Trophoblast cell (in vitro differentiated cells and primary cell): ENCODE data around the gene IKZF5.
A peak's percentile ranks its signal among the peaks of the same experiment; 100 is the strongest.

Experiments
- DNase-seq, 2 donors: peaks; one replicate each; pipeline ENCODE4 v3.0.0-alpha.2; 2016
- H2AFZ ChIP-seq: 2 replicates; pipeline ENCODE4 v1.6.1; 2013; ENCODE audit warnings: low read length, moderate library complexity, mild to moderate bottlenecking; ENCODE audit not compliant: insufficient read depth, poor library complexity
- H2AK5ac ChIP-seq: 2 replicates; pipeline ENCODE4 v1.6.1; 2013; ENCODE audit warnings: mild to moderate bottlenecking, low read length
- H2BK120ac ChIP-seq: 2 replicates; pipeline ENCODE4 v1.6.1; 2013; ENCODE audit warnings: low read length, mild to moderate bottlenecking, moderate library complexity; ENCODE audit not compliant: insufficient read depth, poor library complexity
- H2BK12ac ChIP-seq: 2 replicates; pipeline ENCODE4 v1.6.1; 2013; ENCODE audit warnings: mild to moderate bottlenecking, low read length, moderate library complexity
- H2BK5ac ChIP-seq: 2 replicates; pipeline ENCODE4 v1.6.1; 2013; ENCODE audit warnings: low read length, low read depth, moderate library complexity, mild to moderate bottlenecking; ENCODE audit not compliant: poor library complexity
- H3K14ac ChIP-seq: 2 replicates; pipeline ENCODE4 v1.6.1; 2013; ENCODE audit warnings: mild to moderate bottlenecking, low read length
- H3K18ac ChIP-seq: 2 replicates; pipeline ENCODE4 v1.6.1; 2013; ENCODE audit warnings: mild to moderate bottlenecking, low read length
- H3K23ac ChIP-seq: 2 replicates; pipeline ENCODE4 v1.6.1; 2013; ENCODE audit warnings: low read length
- H3K27ac ChIP-seq: 2 replicates; pipeline ENCODE4 v1.5.1; 2013; ENCODE audit warnings: low read depth, mild to moderate bottlenecking, inconsistent platforms, low read length, moderate library complexity
- H3K27me3 ChIP-seq: 2 replicates; pipeline ENCODE4 v1.6.1; 2013; ENCODE audit warnings: inconsistent platforms, mild to moderate bottlenecking, low read length, moderate library complexity; ENCODE audit not compliant: insufficient read depth
- H3K36me3 ChIP-seq, 2 experiments: 1 replicate in 1 of 2; 2 replicates in 1 of 2; pipeline ENCODE4 v1.6.1; 2013; ENCODE audit warnings: low read length in 2 of 2, mild to moderate bottlenecking in 2 of 2, moderate library complexity in 1 of 2; ENCODE audit not compliant: insufficient read depth in 2 of 2, control insufficient read depth in 1 of 2
- H3K4ac ChIP-seq: 2 replicates; pipeline ENCODE4 v1.6.1; 2013; ENCODE audit warnings: low read depth, mild to moderate bottlenecking, low read length, moderate library complexity
- H3K4me1 ChIP-seq, 2 experiments: 1 replicate in 1 of 2; 2 replicates in 1 of 2; pipeline ENCODE4 v1.6.1; 2013; ENCODE audit warnings: low read length in 2 of 2, mild to moderate bottlenecking in 2 of 2, moderate library complexity in 1 of 2; ENCODE audit not compliant: insufficient read depth in 2 of 2, control insufficient read depth in 1 of 2
- H3K4me2 ChIP-seq: 2 replicates; pipeline ENCODE4 v1.6.1; 2013; ENCODE audit warnings: inconsistent platforms, mild to moderate bottlenecking, low read length, moderate library complexity
- H3K4me3 ChIP-seq: 2 replicates; pipeline ENCODE4 v1.5.1; 2013; ENCODE audit warnings: mild to moderate bottlenecking, low read depth, low read length, inconsistent platforms
- H3K79me1 ChIP-seq: one replicate; pipeline ENCODE4 v1.6.1; 2013; ENCODE audit warnings: low read length
- H3K79me2 ChIP-seq: 2 replicates; pipeline ENCODE4 v1.6.1; 2013; ENCODE audit warnings: low read length, mild to moderate bottlenecking; ENCODE audit not compliant: control insufficient read depth, insufficient read depth, poor library complexity
- H3K9ac ChIP-seq: 2 replicates; pipeline ENCODE4 v1.6.1; 2013; ENCODE audit warnings: mild to moderate bottlenecking, low read length
- H3K9me3 ChIP-seq: 2 replicates; pipeline ENCODE4 v1.6.1; 2013; ENCODE audit warnings: low read depth, mild to moderate bottlenecking, control low read depth, inconsistent platforms, low read length; ENCODE audit not compliant: insufficient read depth
- H4K12ac ChIP-seq: 2 replicates; pipeline ENCODE4 v1.6.1; 2013; ENCODE audit warnings: low read depth, mild to moderate bottlenecking, low read length, moderate library complexity
- H4K8ac ChIP-seq: 2 replicates; pipeline ENCODE4 v1.6.1; 2013; ENCODE audit warnings: low read depth, mild to moderate bottlenecking, low read length, moderate library complexity
- H4K91ac ChIP-seq: one replicate; pipeline ENCODE4 v1.6.1; 2013; ENCODE audit warnings: low read depth, mild to moderate bottlenecking, low read length, moderate library complexity
- WGBS: extraction: QIAGEN DNeasy Blood & Tissue Kit; methylation state at CpG from one replicate; pipeline ENCODE4 v1.1.7; 2013; ENCODE audit warnings: missing lambda C conversion rate; ENCODE audit not compliant: insufficient read length, insufficient coverage; ENCODE audit errors: extremely low coverage; 5-methylcytosine and 5-hydroxymethylcytosine counted together

Gene IKZF5

GRCh38 chr10:122955892-122956291 is 52.7 kb downstream of the IKZF5 start:
- Histone ChIP-seq H2BK120ac (no peak overlapping the region), H3K4me2 (no peak overlapping the region), H4K12ac (no peak overlapping the region), H4K91ac (no peak overlapping the region), H2AFZ (no peak overlapping the region), H3K4ac (no peak overlapping the region), H3K4me3 (no peak overlapping the region), H3K18ac (no peak overlapping the region), H4K8ac (no peak overlapping the region), H3K27ac (no peak overlapping the region), H3K14ac (no peak overlapping the region), H2AK5ac (no peak overlapping the region), H3K23ac (no peak overlapping the region), H3K79me1 (peaks cover 6% of the 10 kb centered on the region), H3K36me3 (no peaks in the 10 kb centered on the region), H3K9ac (no peak overlapping the region), H3K27me3 (no peaks in the 10 kb centered on the region), H3K9me3 (peaks cover 6% of the 10 kb centered on the region), H2BK12ac (no peak overlapping the region), H3K79me2 (peaks cover 3% of the 10 kb centered on the region), H3K4me1 (peaks cover 3% of the 10 kb centered on the region in 2 experiments), H2BK5ac (no peak overlapping the region)
- WGBS: no CpG with 5 or more reads among the region's 1 CpG
- DNase-seq: no peak

GRCh38 chr10:122954731-122955050 is 53.9 kb downstream of the IKZF5 start:
- Histone ChIP-seq H4K91ac (no peak overlapping the region), H2BK5ac (no peak overlapping the region), H4K12ac (peak overlapping the region; percentile 7), H3K36me3 (no peaks in the 10 kb centered on the region), H2AFZ (peak overlapping the region; percentile 48), H2BK12ac (no peak overlapping the region), H3K18ac (no peak overlapping the region), H3K79me1 (peaks cover 6% of the 10 kb centered on the region), H3K9me3 (peaks cover 6% of the 10 kb centered on the region), H3K4me2 (peak overlapping the region; percentile 57), H3K79me2 (peaks cover 3% of the 10 kb centered on the region), H3K14ac (no peak overlapping the region), H3K4me1 (peaks cover 3% of the 10 kb centered on the region in 2 experiments), H3K27me3 (no peaks in the 10 kb centered on the region), H3K4me3 (no peak overlapping the region), H4K8ac (peak overlapping the region; percentile 74), H3K9ac (no peak overlapping the region), H3K23ac (no peak overlapping the region), H3K4ac (no peak overlapping the region), H2BK120ac (no peak overlapping the region), H3K27ac (no peak overlapping the region), H2AK5ac (no peak overlapping the region)
- DNase-seq: no peak
- WGBS: no CpG with 5 or more reads among the region's 13 CpGs

DNA sequence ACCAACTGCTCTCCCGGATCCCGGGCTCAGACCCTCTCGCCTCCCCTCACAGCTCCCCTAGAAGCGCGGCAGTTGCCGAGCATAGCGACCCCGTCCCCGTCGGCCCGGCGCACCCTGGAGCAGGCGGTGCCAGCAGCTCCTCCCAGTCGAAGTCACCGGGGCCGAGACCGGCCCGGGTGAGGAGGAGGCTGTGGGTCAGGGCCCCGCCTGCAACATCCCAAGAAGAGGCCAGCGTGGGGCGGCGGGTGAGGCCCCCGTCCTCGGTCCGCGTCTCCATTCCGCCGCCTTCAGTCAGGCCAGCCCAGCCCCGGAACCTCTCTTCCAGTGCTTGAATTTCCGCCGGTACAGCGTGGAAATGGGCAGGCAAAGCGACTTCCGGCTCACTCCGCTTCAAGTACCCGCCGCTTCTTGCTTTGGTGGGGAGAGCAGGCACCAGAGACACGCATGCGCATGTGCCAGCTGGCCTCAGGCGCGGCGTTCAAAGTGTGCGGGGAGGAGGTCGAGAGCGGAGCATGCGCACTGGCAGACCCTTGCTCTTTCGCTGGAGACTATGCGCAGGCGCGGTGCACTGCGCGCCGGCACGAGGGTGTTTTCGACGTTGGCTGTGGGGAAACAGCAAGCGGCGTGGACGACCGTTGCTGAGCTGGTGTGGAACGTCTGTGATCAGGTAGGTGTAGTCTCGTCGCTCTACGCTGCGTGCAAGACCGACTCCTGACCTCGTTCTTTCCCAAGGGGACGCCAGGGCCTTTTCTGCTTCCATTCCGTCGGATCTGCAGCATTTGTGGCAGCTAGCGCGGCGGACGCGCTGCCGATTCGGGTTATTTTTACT is 54.5 kb downstream of the IKZF5 start, which contains the start of gene C10orf88:
Gene C10orf88 (minus strand): TSS at position 326 of the 829 bp plus-strand sequence. CDS start 49 bp downstream, at position 277.
- peaks cover 3% of the 10 kb centered on the region for H3K79me2 ChIP-seq
- H2BK120ac ChIP-seq: peak within 1 kb of the TSS; percentile 67
- H3K27ac ChIP-seq: peak within 1 kb of the TSS; percentile 41
- peak within 1 kb of the TSS; percentile 81 for H3K4me2 ChIP-seq
- H3K4me3 ChIP-seq: peak within 1 kb of the TSS; percentile 83
- H3K9ac ChIP-seq: peak within 1 kb of the TSS; percentile 77
- no peak within 1 kb of the TSS for H2BK5ac ChIP-seq
- peak within 1 kb of the TSS; percentile 40 for H3K18ac ChIP-seq
- DNase-seq: peak; percentile 98 to 99
- H4K8ac ChIP-seq: peak within 1 kb of the TSS; percentile 84
- H2AK5ac ChIP-seq: no peak within 1 kb of the TSS
- WGBS: no CpG with 5 or more reads among the region's 77 CpGs
- H2AFZ ChIP-seq: peak within 1 kb of the TSS; percentile 83
- H3K4ac ChIP-seq: peak within 1 kb of the TSS; percentile 56
- no peak within 1 kb of the TSS for H2BK12ac ChIP-seq
- H3K36me3 ChIP-seq: no peaks in the 10 kb centered on the region
- H3K23ac ChIP-seq: no peak within 1 kb of the TSS
- peak within 1 kb of the TSS; percentile 63 for H3K14ac ChIP-seq
- H3K27me3 ChIP-seq: no peaks in the 10 kb centered on the region
- peak within 1 kb of the TSS; percentile 76 for H4K91ac ChIP-seq
- H3K4me1 ChIP-seq: peaks cover 3% of the 10 kb centered on the region in 2 experiments
- peaks cover 6% of the 10 kb centered on the region for H3K9me3 ChIP-seq
- H4K12ac ChIP-seq: peak within 1 kb of the TSS; percentile 76
- peaks cover 6% of the 10 kb centered on the region for H3K79me1 ChIP-seq

GRCh38 chr10:122949296-122949695 is 59.3 kb downstream of the IKZF5 start:
- H2BK12ac ChIP-seq: no peak overlapping the region
- no peak overlapping the region for H2AK5ac ChIP-seq
- H4K91ac ChIP-seq: no peak overlapping the region
- DNase-seq: no peak
- no peak overlapping the region for H3K14ac ChIP-seq
- peaks cover 3% of the 10 kb centered on the region for H3K79me2 ChIP-seq
- no peaks in the 10 kb centered on the region for H3K27me3 ChIP-seq
- H3K4me2 ChIP-seq: no peak overlapping the region
- peaks cover 0 to under 1% of the 10 kb centered on the region in 2 experiments for H3K4me1 ChIP-seq
- WGBS: no CpG with 5 or more reads among the region's 3 CpGs
- H2BK5ac ChIP-seq: no peak overlapping the region
- no peak overlapping the region for H4K12ac ChIP-seq
- no peak overlapping the region for H2AFZ ChIP-seq
- peaks cover 0 to 2% of the 10 kb centered on the region in 2 experiments for H3K36me3 ChIP-seq
- H3K4me3 ChIP-seq: no peak overlapping the region
- H4K8ac ChIP-seq: no peak overlapping the region
- H3K23ac ChIP-seq: no peak overlapping the region
- H3K18ac ChIP-seq: no peak overlapping the region
- H3K4ac ChIP-seq: no peak overlapping the region
- H3K9me3 ChIP-seq: peaks cover under 1% of the 10 kb centered on the region
- H3K9ac ChIP-seq: no peak overlapping the region
- no peak overlapping the region for H2BK120ac ChIP-seq
- peaks cover 4% of the 10 kb centered on the region for H3K79me1 ChIP-seq
- H3K27ac ChIP-seq: no peak overlapping the region
